RWPE1 (cell line): ENCODE results near the gene EEPD1.

Source experiments
- CTCF ChIA-PET: fragments of 350-600 bp; sonication (Branson Sonifier 250); formaldehyde crosslinking; extraction: SDS; loops from one replicate; lab custom pipeline; 2021; lab: Yijun Ruan, JAX
- POLR2A ChIA-PET: fragments of 400-600 bp; formaldehyde crosslinking; extraction: SDS; loops from one replicate; lab custom pipeline; 2020; ENCODE audit warnings: antibody characterized with exemption; ENCODE audit not compliant: low non-redundant PET; lab: Yijun Ruan, JAX
- DNase-seq: peaks from one replicate; pipeline ENCODE4 v3.0.0; 2012; ENCODE audit warnings: low spot score
- H3K27ac ChIP-seq: fragments of 450-650 bp; 2 replicates; pipeline ENCODE4 v1.5.1; 2017
- TF ChIP-seq, protein P1 (sequence below): fragments of 450-650 bp; conservative IDR thresholded peaks from 2 replicates; pipeline ENCODE4 v1.5.1; 2017; ENCODE audit warnings: low read depth, mild to moderate bottlenecking

EEPD1 gene

DNA sequence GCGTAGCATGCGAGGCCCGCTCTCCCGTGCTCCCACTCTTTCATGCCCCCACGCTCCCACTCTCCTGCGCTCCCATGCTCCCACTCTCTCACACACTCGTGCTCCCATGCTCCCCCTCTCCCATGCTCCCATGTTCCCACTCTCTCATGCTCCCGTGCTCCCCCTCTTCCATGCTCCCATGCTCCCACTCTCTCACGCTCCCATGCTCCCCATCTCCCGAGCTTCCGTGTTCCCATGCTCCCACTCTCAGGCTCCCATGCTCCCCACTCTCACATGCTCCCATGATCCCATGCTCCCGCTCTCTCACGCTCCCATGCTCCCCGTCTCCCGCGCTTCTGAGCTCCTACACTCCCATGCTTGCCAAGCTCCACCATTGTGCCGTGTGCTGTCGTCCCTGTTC lies 152.2 kb downstream of the EEPD1 start:
- H3K27ac ChIP-seq = no peak overlapping the region
- TF ChIP-seq, protein P1, sequence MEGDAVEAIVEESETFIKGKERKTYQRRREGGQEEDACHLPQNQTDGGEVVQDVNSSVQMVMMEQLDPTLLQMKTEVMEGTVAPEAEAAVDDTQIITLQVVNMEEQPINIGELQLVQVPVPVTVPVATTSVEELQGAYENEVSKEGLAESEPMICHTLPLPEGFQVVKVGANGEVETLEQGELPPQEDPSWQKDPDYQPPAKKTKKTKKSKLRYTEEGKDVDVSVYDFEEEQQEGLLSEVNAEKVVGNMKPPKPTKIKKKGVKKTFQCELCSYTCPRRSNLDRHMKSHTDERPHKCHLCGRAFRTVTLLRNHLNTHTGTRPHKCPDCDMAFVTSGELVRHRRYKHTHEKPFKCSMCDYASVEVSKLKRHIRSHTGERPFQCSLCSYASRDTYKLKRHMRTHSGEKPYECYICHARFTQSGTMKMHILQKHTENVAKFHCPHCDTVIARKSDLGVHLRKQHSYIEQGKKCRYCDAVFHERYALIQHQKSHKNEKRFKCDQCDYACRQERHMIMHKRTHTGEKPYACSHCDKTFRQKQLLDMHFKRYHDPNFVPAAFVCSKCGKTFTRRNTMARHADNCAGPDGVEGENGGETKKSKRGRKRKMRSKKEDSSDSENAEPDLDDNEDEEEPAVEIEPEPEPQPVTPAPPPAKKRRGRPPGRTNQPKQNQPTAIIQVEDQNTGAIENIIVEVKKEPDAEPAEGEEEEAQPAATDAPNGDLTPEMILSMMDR = no peak
- POLR2A ChIA-PET = no interaction called here
- no peak for DNase-seq
- CTCF ChIA-PET = interaction anchor here (0.8 kb wide), 1 partner anchor 12 kb away, joined by 4 read pairs; no protein-coding TSS in a partner anchor

DNA sequence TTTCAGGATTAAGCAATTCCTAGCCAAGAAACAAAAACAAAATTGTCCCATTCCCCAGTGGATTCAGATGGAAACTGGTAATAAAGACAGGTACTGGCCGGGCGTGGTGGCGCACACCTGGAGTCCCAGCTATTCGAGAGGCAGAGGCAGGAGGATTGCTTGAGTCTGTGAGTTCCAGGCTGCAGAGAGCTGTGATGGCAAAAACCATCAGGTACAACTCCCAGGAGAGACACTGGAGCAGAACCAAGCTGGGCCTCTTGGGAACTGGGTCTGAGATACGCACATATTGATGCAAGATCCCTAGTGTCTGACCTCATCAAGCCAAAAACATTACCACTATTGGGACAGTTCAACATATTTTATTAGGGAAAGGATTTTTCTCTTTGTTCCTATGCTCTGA lies 152.6 kb downstream of the EEPD1 start:
- ChIA-PET POLR2A (no interaction called here), CTCF (interaction anchor here (0.6 to 0.9 kb wide), 3 partner anchors 11 to 928 kb away, joined by 4 read pairs; no protein-coding TSS in a partner anchor)
- H3K27ac ChIP-seq = no peak overlapping the region
- TF ChIP-seq, protein P1 = no peak
- DNase-seq = no peak

DNA sequence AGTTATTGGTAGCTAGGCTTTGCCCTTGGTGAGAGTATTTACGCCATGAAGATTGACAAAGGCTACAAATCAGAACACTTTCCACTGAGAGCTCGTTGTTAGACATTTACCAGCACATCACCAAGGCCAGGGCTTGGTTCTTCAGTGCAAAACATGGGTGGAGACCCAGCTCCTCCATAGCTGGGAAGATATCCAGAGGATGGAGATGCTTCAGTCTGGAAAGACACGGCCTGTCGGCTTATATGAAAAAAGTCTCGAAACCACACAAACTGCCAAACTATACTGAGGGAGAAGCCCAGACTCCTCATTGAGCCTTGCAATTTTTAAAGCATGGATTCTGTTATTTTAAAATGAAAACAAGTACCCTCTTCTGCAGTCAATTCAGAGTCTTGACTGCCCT lies 153.2 kb downstream of the EEPD1 start:
- no peak for DNase-seq
- ChIA-PET POLR2A (no interaction called here), CTCF (interaction anchor here (0.6 to 0.9 kb wide), 2 partner anchors 13 to 927 kb away, joined by 4 read pairs; no protein-coding TSS in a partner anchor)
- TF ChIP-seq, protein P1 = no peak
- no peak overlapping the region for H3K27ac ChIP-seq

DNA sequence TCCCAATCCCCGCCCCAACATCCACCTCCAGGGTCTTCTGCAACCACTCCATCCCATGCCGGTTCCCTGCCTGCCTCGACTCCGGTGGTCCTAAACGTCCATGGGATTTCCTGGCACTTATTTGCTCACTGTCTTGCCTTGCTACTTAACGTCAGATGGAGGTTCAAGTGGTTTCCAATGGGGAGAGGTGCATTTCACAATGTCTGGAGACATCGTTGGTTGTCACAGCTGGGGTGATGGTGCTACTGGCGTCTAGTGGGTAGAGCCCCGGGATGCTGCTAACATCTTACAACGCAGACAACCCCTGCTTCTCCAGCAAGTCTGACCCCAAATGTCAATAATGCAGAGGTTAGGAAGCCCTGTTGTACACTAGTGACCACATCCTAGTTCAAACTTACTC lies 153.7 kb downstream of the EEPD1 start:
- TF ChIP-seq, protein P1 = no peak
- DNase-seq = no peak
- ChIA-PET CTCF (no interaction called here), POLR2A (no interaction called here)
- no peak overlapping the region for H3K27ac ChIP-seq

DNA sequence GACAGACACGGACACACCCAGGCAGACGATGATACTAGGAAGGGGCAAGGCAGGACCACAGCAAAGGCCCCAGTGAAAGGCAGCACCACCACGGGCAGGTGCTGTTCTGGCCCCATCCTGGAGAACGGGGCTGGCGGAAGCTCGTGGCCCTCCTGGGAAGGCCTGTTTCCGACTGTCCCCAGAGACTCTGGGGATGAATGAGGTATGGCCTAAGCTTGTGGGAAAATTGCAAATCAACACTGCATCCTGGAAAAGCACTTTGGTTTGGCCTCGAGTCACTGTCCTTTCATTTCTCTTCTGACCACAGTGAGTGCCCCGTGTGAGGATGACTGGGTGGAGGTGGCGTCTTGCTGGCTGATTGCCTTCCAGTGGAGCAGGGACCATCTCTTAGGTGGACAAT lies 155.0 kb downstream of the EEPD1 start:
- CTCF ChIA-PET = interaction anchor here (0.5 kb wide), 1 partner anchor 1054 kb away, joined by 4 read pairs; the partner anchor contains the start of gene TBX20
- no peak for DNase-seq
- H3K27ac ChIP-seq = no peak overlapping the region
- POLR2A ChIA-PET = no interaction called here
- TF ChIP-seq, protein P1 = no peak

DNA sequence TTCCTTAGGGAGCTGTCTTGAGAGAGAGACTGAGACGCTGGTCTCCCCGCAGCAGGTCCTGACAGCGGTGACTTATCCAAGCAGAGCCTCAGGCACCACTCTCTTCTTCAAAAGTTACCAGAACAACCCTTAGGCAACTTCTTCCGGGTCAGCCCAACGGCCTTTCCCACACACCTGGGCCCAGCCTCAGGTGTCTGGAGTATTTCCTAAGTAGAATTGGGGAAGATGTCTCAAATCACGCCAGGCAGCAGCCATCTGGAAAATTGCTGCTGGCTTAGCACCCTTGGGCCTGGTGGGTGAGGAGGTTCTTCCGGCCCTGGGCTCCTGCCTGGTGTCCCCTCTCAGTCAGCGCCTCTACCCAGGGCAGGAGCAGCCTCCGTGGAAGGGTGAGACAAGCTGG lies 156.2 kb downstream of the EEPD1 start:
- DNase-seq = no peak
- ChIA-PET POLR2A (no interaction called here), CTCF (interaction anchor here (1.6 kb wide), 1 partner anchor 10 kb away, joined by 7 read pairs; no protein-coding TSS in a partner anchor)
- H3K27ac ChIP-seq = no peak overlapping the region
- TF ChIP-seq, protein P1 = no peak
